H54 (cell line): ENCODE data around the gene SHB.
"Not testable (repeated sequence)": the region's sequence is repeated elsewhere in the genome, so short reads cannot be mapped to it uniquely, and the experiment has no call there.

Experiments used
- DNase-seq: peaks from one replicate; pipeline ENCODE4 v3.0.0; 2011; ENCODE audit warnings: low spot score, mixed read lengths; ENCODE audit not compliant: insufficient read length
- FAIRE-seq: peaks from 3 replicates; lab custom pipeline; 2011; peaks lifted over from hg19 to GRCh38; lab: Jason Lieb, UNC
- POLR2A ChIP-seq: IDR thresholded peaks from 2 replicates; pipeline ENCODE4 v1.6.1; 2011; ENCODE audit warnings: low read depth, mild to moderate bottlenecking, low read length

SHB gene

DNA sequence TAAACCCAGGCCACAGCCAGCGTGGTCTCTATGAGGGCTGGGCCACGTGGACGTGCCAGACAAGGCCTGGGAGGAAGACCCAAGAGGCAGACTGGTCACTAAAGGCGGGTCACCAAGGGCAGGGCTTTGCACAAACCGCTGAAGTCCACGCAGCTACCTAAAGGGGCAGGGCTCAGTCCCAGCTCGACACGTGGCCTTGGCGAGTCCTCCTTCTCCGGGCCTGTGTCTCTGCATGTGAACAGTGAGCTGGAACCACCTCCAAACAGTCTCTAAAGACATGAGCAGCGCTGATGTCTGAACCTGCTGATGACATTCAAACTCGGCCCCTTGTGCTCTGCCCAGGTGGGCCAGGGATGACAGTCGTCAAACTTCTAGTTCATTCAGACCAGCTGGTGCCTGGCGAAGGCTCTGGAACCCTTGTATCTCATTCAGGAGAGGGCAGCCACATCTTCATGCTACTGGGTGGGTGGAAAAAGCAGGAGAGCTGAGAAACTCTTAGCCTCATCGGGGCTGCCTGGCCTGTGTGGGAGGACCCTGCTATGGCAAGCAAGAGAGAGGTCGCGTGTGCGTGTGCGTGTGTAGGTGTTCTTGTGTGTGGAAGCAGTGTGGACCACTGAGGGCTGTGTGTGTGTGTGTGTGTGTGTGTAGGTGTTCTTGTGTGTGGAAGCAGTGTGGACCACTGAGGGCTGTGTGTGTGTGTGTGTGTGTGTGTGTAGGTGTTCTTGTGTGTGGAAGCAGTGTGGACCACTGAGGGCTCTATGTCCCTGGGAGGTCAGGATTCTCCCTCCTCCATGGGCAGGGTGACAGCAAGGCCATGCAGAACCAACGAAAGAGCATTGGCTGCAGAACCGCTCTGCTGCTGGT lies 151.0 kb downstream of the SHB start:
- DNase-seq (no peak), FAIRE-seq (no peak)
- no peak for TF ChIP-seq POLR2A

DNA sequence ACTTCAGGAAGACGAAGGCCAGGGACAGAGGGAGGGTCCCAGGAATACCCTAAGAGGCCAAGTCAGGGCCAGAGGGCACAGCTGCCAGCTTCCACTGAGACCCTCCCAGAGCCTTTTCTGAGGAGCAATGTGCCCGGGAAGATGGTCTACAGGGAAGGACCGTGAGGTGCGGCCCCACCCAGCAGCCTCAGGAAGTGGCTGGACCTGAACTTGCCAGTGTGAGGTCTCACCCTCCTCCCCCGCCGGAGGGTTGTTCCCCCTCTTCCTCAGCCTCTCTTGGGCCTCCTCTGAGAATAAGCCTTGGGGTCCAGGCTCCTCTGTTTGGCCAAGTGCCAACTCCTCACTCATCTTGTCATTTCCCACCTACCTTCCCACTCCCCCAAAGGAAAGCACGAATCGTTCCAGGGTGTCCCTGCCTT lies 151.7 kb downstream of the SHB start:
- DNase-seq = no peak
- FAIRE-seq = no peak
- no peak for TF ChIP-seq POLR2A

DNA sequence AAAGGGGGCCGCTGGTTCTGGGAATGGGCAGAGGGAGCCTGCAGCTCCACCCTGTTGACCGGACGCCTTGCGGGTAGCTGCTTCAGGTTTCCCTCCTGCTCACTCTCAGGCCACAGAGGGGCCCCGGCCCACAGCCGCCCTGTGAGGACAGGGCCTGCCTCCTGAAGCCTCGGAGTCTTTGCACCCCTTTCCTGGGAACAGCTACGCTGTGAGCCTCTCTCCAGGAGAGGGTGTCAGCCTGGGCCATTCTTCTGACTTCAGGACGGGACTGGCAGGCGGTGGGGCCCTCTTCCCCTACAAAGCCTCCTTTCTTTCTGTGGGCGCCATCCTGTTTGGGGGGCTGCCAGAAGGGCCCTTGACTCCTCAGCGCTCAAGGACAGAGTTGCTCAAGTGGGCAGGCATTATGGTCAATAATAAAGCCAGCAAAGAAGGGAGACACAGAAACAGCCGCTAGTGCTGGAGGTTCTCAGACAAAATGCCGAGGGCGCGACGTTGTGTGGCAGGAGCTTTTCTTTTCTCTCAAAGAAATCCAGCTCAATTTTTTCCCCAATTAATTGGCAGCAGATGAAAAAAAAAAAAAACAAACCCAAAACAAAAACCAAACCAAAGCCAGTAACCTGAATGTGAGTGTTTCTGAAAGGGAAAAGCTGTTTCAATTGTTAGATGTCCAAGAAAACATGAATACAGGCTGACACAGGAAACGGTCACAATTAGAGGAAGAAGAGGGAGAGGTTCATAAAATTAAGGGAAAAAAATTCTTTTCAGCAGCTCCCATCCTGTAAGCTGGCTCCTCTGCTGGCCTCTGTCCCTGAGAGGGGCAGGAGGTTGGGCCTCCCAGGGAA lies 152.3 kb downstream of the SHB start:
- no peak for DNase-seq
- TF ChIP-seq POLR2A = no peak
- no peak for FAIRE-seq

DNA sequence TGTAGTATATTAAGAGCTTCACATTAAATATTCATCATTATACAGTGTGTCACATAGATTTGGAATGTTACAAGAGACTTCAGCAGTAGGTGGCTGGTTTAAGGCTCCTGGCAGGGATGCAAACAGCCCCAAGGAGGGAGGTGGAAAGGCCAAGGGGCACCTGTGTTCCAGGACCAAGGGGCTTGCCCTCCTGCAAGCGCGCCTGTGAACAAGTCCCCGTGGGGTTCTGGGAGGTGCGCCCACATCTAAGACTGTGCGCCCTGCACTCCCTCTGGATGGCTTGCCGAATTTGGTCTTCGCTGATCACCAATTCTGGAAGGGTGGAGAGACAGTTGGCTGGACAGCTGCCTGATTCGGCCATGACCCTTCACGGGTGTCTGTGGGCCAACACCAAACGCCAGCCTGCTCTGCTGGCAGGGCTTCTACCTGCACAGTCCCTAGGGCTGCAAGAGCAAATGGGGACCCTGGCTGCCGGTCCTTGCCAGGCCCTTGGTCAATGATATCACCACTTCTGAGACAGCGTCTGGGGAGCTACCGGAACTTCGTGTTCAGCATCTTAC lies 153.0 kb downstream of the SHB start:
- DNase-seq (no peak), FAIRE-seq (no peak)
- TF ChIP-seq POLR2A = no peak

DNA sequence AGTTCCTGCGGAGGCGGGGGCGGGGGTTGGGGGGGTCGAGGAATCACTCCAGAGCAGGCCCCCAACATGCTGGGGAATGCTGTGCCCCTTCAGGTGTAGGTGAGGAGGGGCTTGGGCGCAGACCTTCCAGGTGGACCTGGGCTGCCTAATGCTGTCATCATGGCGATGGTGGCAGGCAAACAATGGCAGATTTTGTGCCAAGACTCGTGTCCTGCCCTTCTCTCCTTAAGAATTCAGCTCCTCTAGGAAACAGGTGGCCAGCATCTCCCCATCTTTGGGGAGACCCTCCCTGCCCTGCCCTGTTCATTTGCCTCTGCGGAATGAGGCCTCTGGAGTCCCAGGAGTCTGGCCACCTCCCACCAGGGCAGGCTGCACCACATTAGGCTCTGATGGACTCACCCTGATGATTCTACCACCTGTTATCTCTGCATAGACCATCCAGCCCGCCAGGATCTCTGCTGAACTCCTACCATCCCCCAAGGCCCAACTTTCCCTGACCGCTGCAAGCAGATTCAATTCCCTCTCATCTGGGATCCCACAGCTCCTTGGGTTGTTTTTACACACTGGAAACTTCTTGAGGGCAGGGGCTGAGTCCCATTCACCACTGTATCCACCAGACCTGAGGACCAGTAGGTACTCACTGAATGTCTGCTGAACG lies 154.2 kb downstream of the SHB start:
- FAIRE-seq = no peak
- no peak for TF ChIP-seq POLR2A

DNA sequence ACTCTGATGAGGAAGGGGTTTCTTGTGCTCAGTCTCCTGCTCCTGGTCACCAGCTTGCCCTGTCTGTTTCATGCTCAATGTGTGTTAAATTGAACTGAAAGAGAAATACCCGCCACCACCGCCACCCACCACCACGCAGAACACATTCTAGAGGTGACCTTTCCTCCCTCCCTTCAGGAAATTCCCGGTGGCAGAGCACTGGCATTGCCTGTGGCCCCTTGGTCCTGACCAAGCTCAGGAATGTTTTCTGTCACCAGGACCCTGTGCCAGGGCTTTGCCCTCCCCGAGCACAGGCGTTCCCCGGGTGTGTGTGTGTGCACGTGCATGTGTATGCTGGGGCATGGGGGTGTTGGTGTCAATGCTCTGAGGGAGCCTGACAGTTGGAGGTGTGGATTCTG lies 154.9 kb downstream of the SHB start:
- no peak for TF ChIP-seq POLR2A
- no peak for FAIRE-seq
- DNase-seq = no peak

More for the DNA sequence above, 154.2 kb downstream of the SHB start:
- no peak for DNase-seq

DNA sequence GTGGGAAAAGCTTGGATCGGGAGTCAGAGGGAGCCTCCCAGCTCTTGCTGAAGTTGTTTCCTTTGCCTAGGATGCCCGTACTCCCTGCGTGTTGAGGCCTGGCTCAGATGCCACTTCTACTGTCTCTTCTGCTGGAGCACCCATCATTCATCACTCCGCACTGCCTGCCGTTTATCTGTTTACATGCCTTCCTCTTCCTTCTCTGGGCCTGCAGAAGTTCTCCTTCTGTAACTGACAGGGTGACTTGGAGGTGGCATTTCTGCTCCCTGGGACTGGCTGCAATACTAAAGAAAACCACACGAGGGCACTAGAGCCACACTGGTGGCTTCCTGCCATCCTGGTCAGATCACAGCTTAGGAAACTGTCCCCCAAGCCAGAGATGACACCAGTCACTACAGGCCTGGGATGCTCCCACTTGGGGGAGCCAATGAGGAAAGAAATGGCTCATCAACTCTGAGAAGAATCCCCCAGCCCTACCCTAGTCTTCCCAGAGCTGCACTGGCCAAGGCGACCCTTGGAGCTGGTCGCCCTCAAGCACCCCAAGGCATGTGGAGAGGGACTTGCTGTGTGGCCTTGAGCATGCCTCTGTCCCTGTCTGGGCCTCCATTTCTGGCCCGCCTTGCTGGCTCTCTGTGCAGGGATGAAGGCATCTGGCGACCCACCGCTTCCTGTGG lies 155.4 kb downstream of the SHB start:
- TF ChIP-seq POLR2A = no peak
- peak; percentile 62 for FAIRE-seq
- DNase-seq = peak; percentile 60

DNA sequence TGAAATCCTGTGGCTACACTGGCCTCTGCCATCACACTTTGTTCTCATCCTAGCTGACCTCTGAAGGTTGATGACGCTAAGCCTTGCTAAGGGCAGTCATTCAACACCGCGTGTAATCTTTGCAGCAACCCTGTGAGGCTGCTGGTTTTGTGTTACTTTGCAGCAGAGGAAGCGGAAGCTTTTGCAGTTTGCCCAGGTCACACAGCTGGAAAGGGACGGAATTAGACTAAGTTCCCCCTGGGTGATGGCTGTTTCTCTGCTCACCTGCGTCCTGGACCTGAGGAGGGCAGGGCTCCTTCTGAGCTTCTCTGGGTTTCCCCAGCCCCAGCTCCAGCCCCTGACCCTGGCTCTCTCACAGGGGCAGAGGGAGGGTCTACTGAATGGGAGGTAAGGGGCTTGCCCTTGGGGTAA lies 157.8 kb downstream of the SHB start:
- DNase-seq (no peak), FAIRE-seq (no peak)
- no peak for TF ChIP-seq POLR2A

DNA sequence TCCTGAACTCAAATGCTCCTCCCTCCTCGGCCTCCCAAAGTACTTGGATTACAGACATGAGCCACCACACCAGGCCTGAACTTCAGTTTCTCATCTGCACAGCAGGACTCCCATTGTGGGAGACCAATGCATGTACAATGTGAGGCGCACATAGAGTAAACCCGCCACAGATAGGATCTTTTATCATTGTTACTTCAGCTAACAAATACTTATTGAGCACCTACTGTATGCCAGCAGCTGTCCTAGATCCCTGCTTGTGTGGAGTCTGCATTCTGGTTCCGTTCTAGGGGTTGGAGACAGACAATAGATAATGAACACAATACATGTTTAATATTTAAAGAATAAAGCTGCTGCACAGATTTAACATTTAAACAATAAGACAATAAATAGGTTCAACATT lies 158.8 kb downstream of the SHB start:
- DNase-seq = no peak
- FAIRE-seq = no peak
- no peak for TF ChIP-seq POLR2A

DNA sequence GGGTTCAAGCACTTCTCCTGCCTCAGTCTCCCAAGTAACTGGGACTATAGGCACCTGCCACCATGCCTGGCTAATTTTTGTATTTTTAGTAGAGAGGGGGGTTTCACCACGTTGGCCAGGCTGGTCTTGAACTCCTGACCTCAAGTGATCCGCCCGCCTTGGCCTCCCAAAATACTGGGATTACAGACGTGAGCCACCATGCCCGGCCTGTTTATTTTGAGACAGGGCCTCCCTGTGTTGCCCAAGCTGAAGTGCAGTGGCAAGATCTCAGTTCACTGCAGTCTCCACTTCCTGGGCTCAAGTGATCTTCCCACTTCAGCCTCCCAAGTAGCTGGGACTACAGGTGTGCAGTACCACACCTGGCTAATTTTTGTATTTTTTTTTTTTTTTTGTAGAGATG lies 159.2 kb downstream of the SHB start:
- not testable (repeated sequence) for FAIRE-seq, DNase-seq

DNA sequence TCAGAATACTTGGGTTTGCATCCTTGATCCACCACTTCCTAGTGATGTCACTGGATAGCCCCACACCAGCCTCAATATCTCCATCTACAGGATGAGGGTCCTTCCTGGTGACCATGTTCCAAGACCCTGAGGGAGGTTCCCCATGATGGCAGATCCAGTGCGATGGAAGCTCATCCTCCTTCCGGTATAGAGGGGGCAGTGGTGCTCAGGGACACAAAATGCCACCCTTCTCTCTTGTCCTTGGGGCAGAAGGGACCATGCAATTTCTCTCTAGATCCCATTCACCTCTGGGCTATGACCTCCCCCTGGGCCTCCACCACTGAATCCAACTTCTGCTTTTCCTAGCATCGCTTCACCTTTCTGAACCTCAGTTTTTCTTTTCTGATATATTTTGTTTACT lies 159.7 kb downstream of the SHB start:
- DNase-seq = no peak
- FAIRE-seq = no peak
- TF ChIP-seq POLR2A = no peak

DNA sequence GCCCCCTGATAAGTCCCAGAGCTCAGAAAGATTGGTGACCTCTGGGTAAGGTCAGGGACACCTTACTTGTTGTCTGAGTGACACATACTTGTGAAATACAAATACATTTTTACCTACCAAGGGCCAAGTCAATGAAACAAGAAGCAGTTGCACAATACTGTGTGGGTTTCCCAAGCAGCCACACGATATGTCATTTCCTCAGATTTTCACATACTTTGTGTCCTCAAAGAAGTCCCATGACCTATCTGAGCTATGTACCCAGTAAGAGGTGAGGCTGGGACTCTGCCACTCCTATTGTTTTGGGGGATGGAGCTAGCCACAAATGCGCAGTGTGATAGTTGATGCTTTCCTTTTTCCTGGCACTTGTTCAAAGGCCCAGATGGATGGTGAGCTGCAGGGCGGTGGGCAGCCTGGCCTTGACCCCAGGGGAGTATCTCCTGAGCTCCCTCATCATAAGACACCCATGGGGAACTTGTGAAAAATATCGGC lies 160.3 kb downstream of the SHB start:
- no peak for FAIRE-seq
- DNase-seq = no peak

DNA sequence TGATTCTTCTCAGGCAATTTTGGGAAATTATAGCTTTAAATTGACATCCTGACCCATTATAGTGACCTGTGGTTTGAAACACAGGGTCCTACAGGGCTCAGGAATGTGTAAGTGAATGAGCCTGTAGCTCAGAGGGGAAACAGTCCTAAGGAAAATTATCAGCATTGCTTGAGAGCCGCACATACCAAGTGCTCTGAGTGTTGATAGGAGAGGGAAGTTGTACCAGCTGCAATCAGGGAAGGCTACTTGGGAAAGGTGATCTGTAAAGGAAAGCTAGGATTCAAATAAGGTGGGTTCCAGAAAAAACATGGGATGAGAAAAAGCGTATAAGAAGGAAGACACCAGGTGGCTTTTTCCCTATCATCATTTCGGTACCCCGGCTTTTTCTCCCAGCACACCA lies 160.7 kb downstream of the SHB start:
- DNase-seq = no peak
- TF ChIP-seq POLR2A = no peak
- no peak for FAIRE-seq

More for the DNA sequence above, 160.3 kb downstream of the SHB start:
- no peak for TF ChIP-seq POLR2A
